Calu3 (cell line): ENCODE measurements around the gene TNFSF12. TPM values are rescaled to one million over a fixed set of nuclear protein-coding genes. Genes with fewer than 3 reads are reported as not detected.

ENCODE experiments used
- BruUV-seq: library from RNA; stranded (reverse); fragments of 400-500 nt; replicated peaks from 2 replicates; lab custom pipeline; 2021; lab: Mats Ljungman, UMichigan
- CTCF ChIA-PET: fragments of 300-600 bp; sonication (Branson Sonifier 250); formaldehyde crosslinking; loops from one replicate; lab custom pipeline; 2022; ENCODE audit warnings: antibody characterized with exemption; lab: Charles Lee
- DNase-seq: peaks from one replicate; pipeline ENCODE4 v3.0.0; 2022
- H3K27ac Mint-ChIP-seq: one replicate; pipeline ENCODE4 v1.8.0; 2022; ENCODE audit warnings: mixed read lengths; ENCODE audit not compliant: unreplicated experiment
- H3K27me3 Mint-ChIP-seq: one replicate; pipeline ENCODE4 v1.8.0; 2022; ENCODE audit warnings: mixed read lengths; ENCODE audit not compliant: unreplicated experiment
- H3K36me3 Mint-ChIP-seq: one replicate; pipeline ENCODE4 v1.8.0; 2022; ENCODE audit warnings: mild to moderate bottlenecking, moderate library complexity, mixed read lengths; ENCODE audit not compliant: insufficient read depth, unreplicated experiment
- H3K4me1 Mint-ChIP-seq: one replicate; pipeline ENCODE4 v1.8.0; 2022; ENCODE audit warnings: mild to moderate bottlenecking, low read depth, mixed read lengths; ENCODE audit not compliant: unreplicated experiment
- H3K4me3 Mint-ChIP-seq: one replicate; pipeline ENCODE4 v1.8.0; 2022; ENCODE audit warnings: mild to moderate bottlenecking, low read depth, moderate library complexity, mixed read lengths; ENCODE audit not compliant: unreplicated experiment
- H3K9me3 Mint-ChIP-seq: one replicate; pipeline ENCODE4 v1.8.0; 2022; ENCODE audit warnings: low read depth, mixed read lengths; ENCODE audit not compliant: unreplicated experiment
- CTCF ChIP-seq: fragments of 200-600 bp; IDR thresholded peaks from one replicate; pipeline ENCODE4 v1.8.0; 2022; ENCODE audit warnings: antibody characterized with exemption; ENCODE audit not compliant: unreplicated experiment
- intact Hi-C: fragments of 100-400 bp; cut with micrococcal nuclease; formaldehyde crosslinking; loops from one replicate; pipeline ENCODE4 v1.10.0; 2022; ENCODE audit not compliant: unreplicated experiment
- total RNA-seq: library from RNA; stranded (reverse); gene quantifications from 2 replicates; pipeline ENCODE4 v1.2.3, GENCODE V29; 2022

The TNFSF12 gene
- total RNA-seq, 1 experiment from 2014 or later, result 7.7 TPM

GRCh38 chr17:7553356-7553755 lies 4.5 kb downstream of the TNFSF12 start:
- Mint-ChIP-seq H3K4me3 (no peak overlapping the region), H3K36me3 (peaks cover 19% of the 10 kb centered on the region), H3K27me3 (no peaks in the 10 kb centered on the region), H3K4me1 (peaks cover 34% of the 10 kb centered on the region), H3K27ac (no peak overlapping the region), H3K9me3 (no peaks in the 10 kb centered on the region)
- TF ChIP-seq CTCF, result no peak
- CTCF ChIA-PET, result no interaction called here
- DNase-seq, result no peak
- intact Hi-C loops, result no loop called here
- BruUV-seq, result no TSS peak

- no TSS peak for BruUV-seq
- no peak for DNase-seq
- Mint-ChIP-seq H3K4me3 (no peak overlapping the region), H3K36me3 (peaks cover 40% of the 10 kb centered on the region), H3K9me3 (no peaks in the 10 kb centered on the region), H3K27me3 (no peaks in the 10 kb centered on the region), H3K27ac (peak overlapping the region; percentile 6), H3K4me1 (peaks cover 45% of the 10 kb centered on the region)
- intact Hi-C loops, result no loop called here
- CTCF ChIA-PET, result interaction anchor here (0.6 kb wide), 1 partner anchor 33 kb away, joined by 5 read pairs; no protein-coding TSS in a partner anchor
- TF ChIP-seq CTCF, result no peak
Observed at GRCh38 chr17:7555320-7555948, 6.6 kb downstream of the TNFSF12 start.

- no peaks in the 10 kb centered on the region for H3K27me3 Mint-ChIP-seq
- BruUV-seq, result no TSS peak
- intact Hi-C loops, result no loop called here
- H3K4me1 Mint-ChIP-seq, result peaks cover 55% of the 10 kb centered on the region
- no peak for DNase-seq
- H3K4me3 Mint-ChIP-seq, result no peak overlapping the region
- peaks cover 52% of the 10 kb centered on the region for H3K36me3 Mint-ChIP-seq
- no peaks in the 10 kb centered on the region for H3K9me3 Mint-ChIP-seq
- H3K27ac Mint-ChIP-seq, result no peak overlapping the region
- CTCF ChIA-PET, result interaction anchor here (0.6 kb wide), 2 partner anchors 41 to 181 kb away, joined by 3 to 6 read pairs; no protein-coding TSS in a partner anchor
- TF ChIP-seq CTCF, result no peak
Observed at GRCh38 chr17:7556627-7557026, 7.8 kb downstream of the TNFSF12 start.

GRCh38 chr17:7557147-7557764 lies 8.4 kb downstream of the TNFSF12 start:
- peaks cover 55% of the 10 kb centered on the region for H3K4me1 Mint-ChIP-seq
- peaks cover 58% of the 10 kb centered on the region for H3K36me3 Mint-ChIP-seq
- intact Hi-C loops, result no loop called here
- no peaks in the 10 kb centered on the region for H3K27me3 Mint-ChIP-seq
- peak overlapping the region; percentile 90 for H3K4me3 Mint-ChIP-seq
- H3K27ac Mint-ChIP-seq, result peak overlapping the region; percentile 87
- no peak for TF ChIP-seq CTCF
- CTCF ChIA-PET, result interaction anchor here (0.6 to 1.2 kb wide), 3 partner anchors 8 to 122 kb away, joined by 3 to 4 read pairs (median 3); partner anchors contain the start of genes TMEM102 and TNFSF12
- no TSS peak for BruUV-seq
- DNase-seq, result no peak
- H3K9me3 Mint-ChIP-seq, result no peaks in the 10 kb centered on the region
